Pancreas (tissue), 10 donors: ENCODE results near the gene ADGRL1. TPM values are rescaled to one million over a fixed set of nuclear protein-coding genes. Genes with fewer than 3 reads are reported as not detected.
"Not testable (repeated sequence)": the region's sequence is repeated elsewhere in the genome, so short reads cannot be mapped to it uniquely, and the experiment has no call there.

Experiments
- ATAC-seq, 4 donors: fragments of 200-7000 bp; cut with Tn5 transposase; one replicate each; pipeline versions ENCODE4 v1.8.0 to v1.9.1; 2020; ENCODE audit warnings: mild to moderate bottlenecking in 4 of 4, moderate library complexity in 4 of 4
- DNase-seq, 6 donors: peaks; one replicate each; pipeline ENCODE4 v3.0.0-alpha.2; 2020
- FAIRE-seq: peaks from 2 replicates; lab custom pipeline; 2012; peaks lifted over from hg19 to GRCh38; lab: Jason Lieb, UNC
- H3K27ac ChIP-seq, 4 donors: fragments of 200-600 bp; sonication (generic); 1 replicate in 3 of 4; 2 replicates in 1 of 4; pipeline versions ENCODE4 v1.5.0 to v1.8.0; 2020
- H3K27me3 ChIP-seq, 4 donors: fragments of 200-600 bp; one replicate each; pipeline ENCODE4 v1.8.0; 2021
- H3K36me3 ChIP-seq, 3 donors: fragments of 200-600 bp; sonication (generic) in 1 of 3; one replicate each; pipeline versions ENCODE4 v1.5.0 to v1.8.0; 2020 to 2021
- H3K4me1 ChIP-seq, 3 donors: fragments of 200-600 bp; one replicate each; pipeline ENCODE4 v1.8.0; 2021
- H3K4me3 ChIP-seq, 4 donors: fragments of 200-600 bp; sonication (generic) in 2 of 4; one replicate each; pipeline versions ENCODE4 v1.5.0 to v1.8.0; 2020 to 2021
- H3K9me3 ChIP-seq, 4 donors: fragments of 200-600 bp; one replicate each; pipeline ENCODE4 v1.8.0; 2021
- WGBS, 2 donors: extraction: QIAGEN DNeasy Blood & Tissue Kit; methylation state at CpG; one replicate each; pipeline ENCODE4 v1.1.7; 2013; 5-methylcytosine and 5-hydroxymethylcytosine counted together
- intact Hi-C, 3 donors: fragments of 100-400 bp; cut with DNase I; formaldehyde crosslinking; loops; one replicate each; pipeline versions ENCODE4 v1.11.1 to v1.14.2; 2022
- polyA plus RNA-seq, 2 donors: library from polyadenylated mRNA; stranded (reverse); fragments of 200-250 nt; gene quantifications; one replicate each; pipeline ENCODE4 v1.2.3, GENCODE V29; 2013
- total RNA-seq, 6 donors: library from RNA; stranded (reverse); fragmentation: NEBNext Ultra II Directional in 4 of 6; extraction: Animal tissue kit (Norgen Biotek cat#: 25700) in 4 of 6; gene quantifications; one replicate each; pipeline versions ENCODE4 v1.2.1 to v1.2.4, GENCODE V29; 2021 to 2023
- TF ChIP-seq, protein P1 (sequence below), 4 donors: fragments of 200-600 bp; sonication (generic) in 3 of 4; IDR thresholded peaks; one replicate each; pipeline versions ENCODE4 v1.5.0 to v1.8.0; 2021; ENCODE audit warnings: antibody characterized with exemption in 4 of 4
- donor health status: healthy with polysubstance abuse.
- donor health status: DM: no; HTN: no; CAD: no; lungs with moderate emphysema.
- donor health status: DM: no; HTN: no; CAD: no.
- donor health status: control.
- donor health status: control.
- donor health status: Bipolar disorder and iron deficiency.
- donor health status: DM: yes; HTN: yes; CAD: no.
- donor health status: DM: no; HTN: no; CAD: no.
- donor health status: DM: no; HTN: no; CAD: no.
- donor health status: DM: yes; HTN: yes; CAD: no.

The ADGRL1 gene
- total and polyA plus RNA-seq, 8 donors: 8.3 to 16.8 (median 9.8) TPM

DNA sequence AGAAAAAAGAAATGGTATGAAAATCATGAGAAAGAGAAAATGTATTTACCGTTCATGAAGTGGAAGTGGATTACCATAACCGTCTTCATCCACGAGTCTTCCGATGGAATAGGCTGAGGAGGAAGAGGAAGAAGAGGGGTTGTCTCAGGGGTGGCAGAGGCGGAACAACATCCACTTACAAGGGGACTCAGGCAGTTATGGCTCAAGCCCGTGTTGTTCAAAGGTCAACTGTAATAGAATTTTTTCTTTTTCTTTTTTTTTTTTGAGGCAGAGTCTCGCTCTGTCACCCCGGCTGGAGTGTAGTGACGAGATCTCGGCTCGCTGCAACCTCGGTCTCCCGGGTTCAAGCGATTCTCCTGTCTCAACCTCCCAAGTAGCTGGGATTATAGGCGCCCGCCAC lies 16.9 kb upstream of the ADGRL1 start:
- Histone ChIP-seq H3K4me1 (no peaks in the 10 kb centered on the region), H3K36me3 (no peaks in the 10 kb centered on the region), H3K4me3 (no peak overlapping the region), H3K27me3 (no peaks in the 10 kb centered on the region), H3K27ac (no peak overlapping the region), H3K9me3 (no peaks in the 10 kb centered on the region)
- FAIRE-seq (no peak), ATAC-seq (no peak), DNase-seq (no peak)
- intact Hi-C loops: no loop called here
- WGBS, 2 donors: 82 to 87% methylated on average over 16 of the region's 16 CpGs
- TF ChIP-seq, protein P1, sequence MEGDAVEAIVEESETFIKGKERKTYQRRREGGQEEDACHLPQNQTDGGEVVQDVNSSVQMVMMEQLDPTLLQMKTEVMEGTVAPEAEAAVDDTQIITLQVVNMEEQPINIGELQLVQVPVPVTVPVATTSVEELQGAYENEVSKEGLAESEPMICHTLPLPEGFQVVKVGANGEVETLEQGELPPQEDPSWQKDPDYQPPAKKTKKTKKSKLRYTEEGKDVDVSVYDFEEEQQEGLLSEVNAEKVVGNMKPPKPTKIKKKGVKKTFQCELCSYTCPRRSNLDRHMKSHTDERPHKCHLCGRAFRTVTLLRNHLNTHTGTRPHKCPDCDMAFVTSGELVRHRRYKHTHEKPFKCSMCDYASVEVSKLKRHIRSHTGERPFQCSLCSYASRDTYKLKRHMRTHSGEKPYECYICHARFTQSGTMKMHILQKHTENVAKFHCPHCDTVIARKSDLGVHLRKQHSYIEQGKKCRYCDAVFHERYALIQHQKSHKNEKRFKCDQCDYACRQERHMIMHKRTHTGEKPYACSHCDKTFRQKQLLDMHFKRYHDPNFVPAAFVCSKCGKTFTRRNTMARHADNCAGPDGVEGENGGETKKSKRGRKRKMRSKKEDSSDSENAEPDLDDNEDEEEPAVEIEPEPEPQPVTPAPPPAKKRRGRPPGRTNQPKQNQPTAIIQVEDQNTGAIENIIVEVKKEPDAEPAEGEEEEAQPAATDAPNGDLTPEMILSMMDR (IDR thresholded peaks at IDR 0.05): no peak

DNA sequence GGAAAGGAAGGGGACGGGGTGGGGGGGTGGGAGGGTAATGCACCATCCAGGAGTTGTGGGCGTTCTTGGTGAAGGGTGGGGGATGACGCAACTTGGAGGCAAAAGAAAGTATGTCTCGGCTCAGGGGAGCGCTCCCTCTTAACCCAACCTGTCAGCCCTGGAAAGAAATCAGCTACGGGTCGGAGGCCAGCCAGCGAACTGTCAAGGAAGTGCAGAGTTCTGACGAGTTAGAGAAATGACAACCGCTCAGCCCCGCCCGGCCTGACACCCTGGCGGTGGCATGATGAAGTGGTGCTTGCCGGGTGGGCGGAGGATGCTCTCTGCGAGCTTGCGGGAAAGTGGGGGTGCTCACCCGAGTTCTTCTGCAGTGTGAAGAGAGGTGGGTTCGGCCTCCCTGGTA lies 15.4 kb upstream of the ADGRL1 start:
- DNase-seq, H3K9me3 ChIP-seq, H3K27me3 ChIP-seq, ATAC-seq, H3K27ac ChIP-seq, H3K4me1 ChIP-seq, FAIRE-seq, intact Hi-C loops, H3K4me3 ChIP-seq, H3K36me3 ChIP-seq: not testable (repeated sequence)
- 5 to 13% methylated on average over 18 of the region's 19 CpGs for WGBS, 2 donors

DNA sequence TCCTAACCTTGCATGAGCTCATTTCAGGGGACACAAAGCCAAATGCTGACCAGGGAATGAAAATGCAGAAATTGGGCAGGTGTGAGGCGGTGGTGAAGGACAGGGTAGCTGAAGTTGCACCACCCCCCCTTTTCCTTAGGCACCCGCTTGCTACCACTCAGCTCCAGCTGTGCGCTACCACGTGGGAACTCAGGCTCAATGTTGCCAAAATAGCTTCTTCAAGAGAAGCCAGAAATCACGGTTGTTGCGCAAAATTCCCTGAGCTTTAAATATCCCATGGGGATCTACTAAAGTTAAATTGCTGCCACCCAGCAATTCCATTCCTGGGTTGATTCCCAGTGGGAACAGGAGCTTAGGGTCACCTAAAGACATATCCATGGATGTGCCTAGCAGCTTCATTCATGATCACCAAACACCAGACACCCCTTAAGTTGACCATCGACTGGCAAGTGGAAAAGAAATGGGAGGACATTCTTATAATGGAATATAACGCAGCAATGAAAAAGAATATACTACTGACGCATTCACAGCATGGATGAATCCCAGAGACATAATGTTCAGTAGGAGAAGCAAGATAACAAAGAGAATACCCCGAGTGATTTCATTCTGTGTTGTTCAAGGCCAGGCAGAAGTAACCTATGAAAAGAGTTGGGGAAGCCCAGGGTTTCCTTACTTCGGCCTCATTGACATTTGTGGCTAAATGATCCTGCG lies 12.8 kb upstream of the ADGRL1 start:
- FAIRE-seq: no peak
- Histone ChIP-seq H3K9me3 (no peaks in the 10 kb centered on the region), H3K27me3 (no peaks in the 10 kb centered on the region), H3K27ac (no peak overlapping the region), H3K4me3 (no peak overlapping the region), H3K4me1 (no peaks in the 10 kb centered on the region), H3K36me3 (no peaks in the 10 kb centered on the region)
- TF ChIP-seq, protein P1 (IDR thresholded peaks at IDR 0.05): no peak
- 68 to 77% methylated on average over 12 of the region's 12 CpGs for WGBS, 2 donors
- intact Hi-C loops: no loop called here
- DNase-seq: no peak
- ATAC-seq: no peak

DNA sequence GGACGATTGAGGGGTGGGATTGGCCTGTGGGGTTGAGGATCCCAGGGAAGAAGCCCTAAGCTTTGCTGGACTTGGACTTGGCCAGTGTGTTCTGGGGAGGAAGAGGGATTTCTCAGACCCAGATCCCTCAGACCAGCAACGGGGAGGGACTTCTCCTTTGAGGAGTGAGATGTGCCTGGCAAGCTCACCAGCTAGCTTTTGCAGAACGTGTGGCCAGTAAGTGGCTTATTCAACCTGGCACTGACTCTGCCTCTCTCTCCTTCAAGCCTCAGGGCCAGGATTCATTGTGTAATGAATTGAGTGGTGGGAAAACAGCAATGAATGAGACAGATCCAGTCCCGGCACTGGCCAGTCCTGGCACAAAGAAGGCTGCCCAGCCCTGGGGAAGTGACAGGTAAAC lies 11.9 kb upstream of the ADGRL1 start:
- H3K36me3 ChIP-seq, H3K27ac ChIP-seq, DNase-seq, intact Hi-C loops, H3K4me1 ChIP-seq, FAIRE-seq, H3K9me3 ChIP-seq, H3K27me3 ChIP-seq, H3K4me3 ChIP-seq: not testable (repeated sequence)
- ATAC-seq: peak in 3 of 4 donors; percentile 8 to 17 (median 16)
- WGBS, 2 donors: 16 to 18% methylated on average over 4 of the region's 4 CpGs

DNA sequence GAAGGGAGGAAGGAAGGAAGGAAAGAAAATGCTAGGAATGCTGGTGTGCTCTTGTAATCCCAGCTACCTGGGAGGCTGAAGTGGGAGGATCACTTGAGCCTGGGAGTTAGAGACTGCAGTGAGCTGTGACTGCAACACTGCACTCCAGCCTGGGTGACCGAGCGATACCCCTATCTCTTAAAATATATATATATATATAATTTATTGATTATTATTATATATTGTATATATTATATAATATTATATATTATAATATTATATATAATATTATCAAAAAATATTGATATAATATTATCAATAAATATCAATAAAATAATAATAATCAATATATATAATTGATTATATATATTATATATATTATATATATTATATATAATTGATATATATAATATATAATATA lies 8.6 kb upstream of the ADGRL1 start:
- no peaks in the 10 kb centered on the region for H3K9me3 ChIP-seq
- no peak overlapping the region for H3K27ac ChIP-seq
- no peaks in the 10 kb centered on the region for H3K4me1 ChIP-seq
- DNase-seq (no peak), ATAC-seq (no peak), FAIRE-seq (no peak)
- no peak overlapping the region for H3K4me3 ChIP-seq
- intact Hi-C loops: no loop called here
- no peaks in the 10 kb centered on the region for H3K36me3 ChIP-seq
- 90% methylated on average over 2 of the region's 2 CpGs for WGBS, 2 donors
- H3K27me3 ChIP-seq: peaks cover 0 to 3% (median 0%) of the 10 kb centered on the region in 4 donors
- TF ChIP-seq, protein P1 (IDR thresholded peaks at IDR 0.05): no peak

DNA sequence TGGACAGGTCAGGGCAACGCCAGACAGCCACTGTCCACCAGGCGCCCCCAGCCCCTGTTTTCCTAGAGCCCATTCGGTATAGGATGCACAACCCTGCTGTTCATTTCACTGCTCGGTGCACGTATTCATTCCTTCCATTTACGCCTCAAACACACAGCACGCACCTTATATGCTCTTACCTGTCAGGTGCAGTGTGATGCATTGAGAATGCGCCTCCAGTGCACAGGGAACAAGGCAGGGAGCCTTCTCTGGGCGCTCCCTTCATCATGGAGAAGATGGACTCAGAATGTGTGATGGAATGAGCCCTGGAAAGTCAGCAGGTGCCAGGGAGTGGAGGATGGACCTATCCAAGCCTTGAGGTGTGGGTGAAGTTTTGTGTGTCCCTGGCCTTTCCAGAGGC lies 4.2 kb upstream of the ADGRL1 start:
- 32 to 45% methylated on average over 9 of the region's 9 CpGs for WGBS, 2 donors
- H3K36me3 ChIP-seq, H3K9me3 ChIP-seq, H3K4me1 ChIP-seq, H3K4me3 ChIP-seq, intact Hi-C loops, H3K27me3 ChIP-seq, FAIRE-seq, H3K27ac ChIP-seq, DNase-seq, ATAC-seq: not testable (repeated sequence)

DNA sequence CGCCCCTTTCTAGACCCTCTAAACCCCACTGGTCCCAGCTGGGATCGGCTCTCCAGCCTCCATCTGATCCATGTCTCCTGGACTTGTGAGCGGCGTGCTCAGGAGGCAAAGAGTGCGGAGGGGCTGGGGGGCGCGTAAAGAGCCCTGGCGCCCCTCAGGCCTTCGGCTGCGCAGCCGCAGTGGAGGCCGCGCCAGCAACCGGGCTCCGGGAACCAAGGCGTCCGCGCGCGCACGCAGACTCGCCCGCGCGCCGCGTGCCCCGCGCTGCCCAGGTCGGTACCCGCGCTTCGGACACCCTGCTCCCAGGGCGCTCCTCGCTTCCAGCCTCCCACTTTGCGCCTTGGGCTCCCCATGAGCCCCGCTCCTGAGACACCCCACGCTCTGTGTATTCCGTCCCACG lies 3.4 kb upstream of the ADGRL1 start:
- ATAC-seq: not testable (repeated sequence)
- 2 to 3% methylated on average over 33 to 40 of the region's 40 CpGs for WGBS, 2 donors
- DNase-seq: peak in 1 of 6 donors; percentile 36

DNA sequence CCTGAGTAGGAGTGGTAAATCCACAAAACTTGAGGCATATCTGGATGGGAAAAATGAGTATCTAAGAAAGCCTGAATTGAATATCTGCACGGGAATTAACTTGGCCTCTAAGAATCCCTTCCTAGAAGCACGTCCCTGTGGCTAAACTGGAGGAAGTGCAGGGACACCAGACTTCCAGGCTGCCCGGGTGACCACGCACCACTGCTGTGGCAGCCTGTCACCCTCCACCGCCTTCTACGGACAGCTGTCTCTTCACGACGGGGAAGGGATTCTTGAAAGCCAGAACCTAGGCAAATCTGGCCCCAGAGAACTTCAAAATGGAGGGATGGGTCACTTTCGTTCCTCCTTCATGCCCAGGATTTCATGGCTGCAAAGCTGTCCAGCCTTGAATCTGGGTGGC lies 2.5 kb upstream of the ADGRL1 start:
- H3K27me3 ChIP-seq, H3K4me3 ChIP-seq, H3K9me3 ChIP-seq, H3K4me1 ChIP-seq, H3K27ac ChIP-seq, H3K36me3 ChIP-seq, FAIRE-seq, intact Hi-C loops, ATAC-seq: not testable (repeated sequence)
- DNase-seq: peak in 1 of 6 donors; percentile 25
- WGBS, 2 donors: 25 to 33% methylated on average over 9 of the region's 9 CpGs

More for the DNA sequence above, 3.4 kb upstream of the ADGRL1 start:
- H3K36me3 ChIP-seq, intact Hi-C loops, H3K9me3 ChIP-seq, FAIRE-seq, H3K4me3 ChIP-seq, H3K27ac ChIP-seq, H3K4me1 ChIP-seq, H3K27me3 ChIP-seq: not testable (repeated sequence)

DNA sequence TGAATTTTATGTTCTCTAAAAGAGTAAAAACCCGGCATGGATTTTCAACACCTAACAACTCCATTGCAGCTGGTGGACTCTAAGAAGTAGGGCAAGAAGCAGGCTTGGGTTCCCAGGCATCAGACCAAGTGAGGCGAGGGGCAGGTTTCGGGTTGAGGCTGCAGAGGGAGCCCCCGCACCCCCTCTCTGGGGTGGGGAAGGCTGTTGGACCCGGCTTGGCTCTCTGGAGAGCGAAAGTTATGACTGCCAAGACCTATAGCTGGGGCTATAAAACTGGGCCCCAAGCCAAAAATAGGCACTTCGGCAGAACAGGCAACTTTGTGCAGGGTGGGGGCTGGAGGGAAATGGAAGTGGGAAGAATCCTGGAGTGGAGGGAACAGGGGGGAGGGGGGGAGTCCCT lies 1.8 kb upstream of the ADGRL1 start:
- H3K27me3 ChIP-seq, FAIRE-seq, H3K36me3 ChIP-seq, intact Hi-C loops, H3K27ac ChIP-seq, H3K9me3 ChIP-seq, H3K4me1 ChIP-seq: not testable (repeated sequence)
- 38 to 50% methylated on average over 7 of the region's 7 CpGs for WGBS, 2 donors
- H3K4me3 ChIP-seq: peak overlapping the region in 1 of 4 donors; percentile 49
- ATAC-seq (peak in 3 of 4 donors; percentile 1 to 4 (median 2)), DNase-seq (peak in 2 of 6 donors; percentile 35 to 55)
